HepG2 (cell line): ENCODE results near the gene ZNF106. TPM values are rescaled to one million over a fixed set of nuclear protein-coding genes. Genes with fewer than 3 reads are reported as not detected.

ENCODE experiments used
- ARNT ChIP-seq: fragments of 450-650 bp; IDR thresholded peaks from 2 replicates; pipeline ENCODE4 v1.6.1; 2017
- MED13 ChIP-seq: sonication (generic); formaldehyde crosslinking; IDR thresholded peaks from 2 replicates; pipeline ENCODE4 v1.5.0; 2020; ENCODE audit warnings: missing genetic modification reagents
- PAX8 ChIP-seq: sonication (generic); formaldehyde crosslinking; IDR thresholded peaks from 2 replicates; pipeline ENCODE4 v1.8.0; 2022; ENCODE audit warnings: mild to moderate bottlenecking, missing genetic modification reagents, borderline replicate concordance
- PCBP1 ChIP-seq: fragments of 200-400 bp; formaldehyde crosslinking; IDR thresholded peaks from 2 replicates; pipeline ENCODE4 v1.6.1; 2017; ENCODE audit warnings: mild to moderate bottlenecking, low read depth, low read length, borderline replicate concordance
- SALL2 ChIP-seq: sonication (generic); formaldehyde crosslinking; IDR thresholded peaks from 2 replicates; pipeline ENCODE4 v1.8.1; 2023; ENCODE audit warnings: mild to moderate bottlenecking, missing genetic modification reagents, inconsistent platforms
- SP140L ChIP-seq: sonication (generic); formaldehyde crosslinking; IDR thresholded peaks from 2 replicates; pipeline ENCODE4 v1.4.0; 2020; ENCODE audit warnings: missing genetic modification reagents, borderline replicate concordance
- U2AF1 ChIP-seq: fragments of 200-400 bp; formaldehyde crosslinking; optimal IDR thresholded peaks from 2 replicates; pipeline ENCODE3; 2017; ENCODE audit warnings: mild to moderate bottlenecking, low read depth, low read length
- ZNF329 ChIP-seq: sonication (generic); formaldehyde crosslinking; IDR thresholded peaks from 2 replicates; pipeline ENCODE4 v1.9.0; 2021; ENCODE audit warnings: low read depth, mild to moderate bottlenecking, missing genetic modification reagents
- polyA plus RNA-seq, 8 experiments: library from polyadenylated mRNA; depleted of rRNA in 3 of 8; stranded (reverse) in 7 of 8; unstranded in 1 of 8; fragments of >200 nt; fragmentation: Illumina TruSeq in 4 of 8; extraction: Trizol in 4 of 8; gene quantifications; 2 replicates each; pipeline versions ENCODE4 v1.2.1 to v1.2.3, GENCODE V29; 2011 to 2016; ENCODE audit warnings: low read depth in 4 of 8, missing spikeins in 1 of 8, mixed read lengths in 1 of 8; ENCODE audit not compliant: insufficient read depth in 1 of 8
- total RNA-seq, 5 experiments: library from RNA; depleted of rRNA; stranded (reverse); fragments of >200 nt; fragmentation: Illumina TruSeq; extraction: Trizol; gene quantifications; 2 replicates each; pipeline ENCODE4 v1.2.3, GENCODE V29; 2016; ENCODE audit warnings: low read depth in 1 of 5
- TF ChIP-seq, protein P1 (sequence below): sonication (generic); formaldehyde crosslinking; IDR thresholded peaks from 2 replicates; pipeline ENCODE4 v1.5.0; 2020; ENCODE audit warnings: mild to moderate bottlenecking, low read depth, missing genetic modification reagents, borderline replicate concordance
- TF ChIP-seq, protein P2 (sequence below): sonication (generic); formaldehyde crosslinking; IDR thresholded peaks from 2 replicates; pipeline ENCODE4 v1.4.0; 2020; ENCODE audit warnings: mild to moderate bottlenecking, low read depth, missing genetic modification reagents
- TF ChIP-seq, protein P3 (sequence below): sonication (generic); formaldehyde crosslinking; IDR thresholded peaks from 2 replicates; pipeline ENCODE4 v1.4.0; 2020; ENCODE audit warnings: low read depth, mild to moderate bottlenecking, missing genetic modification reagents
- TF ChIP-seq, protein P4 (sequence below): sonication (generic); formaldehyde crosslinking; IDR thresholded peaks from 2 replicates; pipeline ENCODE4 v1.5.0; 2020; ENCODE audit warnings: mild to moderate bottlenecking, missing genetic modification reagents, borderline replicate concordance
- TF ChIP-seq, protein P5 (sequence below): IDR thresholded peaks from 2 replicates; pipeline ENCODE4 v1.6.1; 2018; ENCODE audit warnings: missing genetic modification reagents
- TF ChIP-seq, protein P6 (sequence below): sonication (generic); formaldehyde crosslinking; IDR thresholded peaks from 2 replicates; pipeline ENCODE4 v1.8.0; 2022; ENCODE audit warnings: mild to moderate bottlenecking, missing genetic modification reagents, moderate library complexity

ZNF106 gene
- total and polyA plus RNA-seq, 2 of the 13 experiments (the other 11 are each of a cell fraction or from before 2014, with no cell fraction given): 12.5 to 35.1 TPM

DNA sequence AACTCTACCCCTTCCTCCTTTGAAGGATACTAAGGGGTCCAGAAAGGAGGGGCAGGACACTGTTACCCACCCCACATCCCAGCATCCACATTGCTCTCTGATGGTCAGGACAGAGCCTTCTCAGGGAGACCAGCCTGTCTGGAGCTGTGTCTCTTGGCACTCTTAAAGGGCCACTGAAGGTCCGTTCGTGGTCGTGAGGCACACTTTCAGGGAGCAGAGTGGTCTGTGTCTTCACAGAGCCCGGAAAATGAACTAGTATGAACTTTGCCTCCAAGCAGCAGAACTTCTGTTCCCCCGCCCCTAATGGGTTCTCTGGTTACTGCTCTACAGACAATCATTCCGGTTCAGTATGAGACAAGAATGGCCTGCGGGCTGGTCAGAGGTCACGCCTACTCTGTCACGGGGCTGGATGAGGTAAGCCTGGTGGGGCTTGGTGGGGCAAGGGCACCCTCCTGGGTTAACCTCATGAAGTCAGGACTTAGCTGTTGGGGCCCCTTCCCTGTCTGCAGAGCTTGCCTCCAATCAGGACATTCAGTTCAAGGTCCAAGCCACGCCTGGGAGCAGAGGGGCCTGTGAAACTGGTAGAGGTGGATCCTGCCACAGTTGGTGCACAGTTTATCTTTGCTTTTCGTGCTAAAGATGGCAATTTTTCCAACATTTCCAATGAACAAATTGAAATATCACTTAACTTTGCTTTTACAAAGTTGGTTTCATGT is 98.5 kb downstream of the ZNF106 start (continued):
- TF ChIP-seq SP140L (CRISPR knock-in tag) (no peak), MED13 (no peak), ZNF329 (CRISPR knock-in tag) (peak; percentile 78; the same call in 1 of the 2 replicates), ARNT (no peak), U2AF1 (no peak), SALL2 (CRISPR knock-in tag) (peak; percentile 50; the same call in 1 of the 2 replicates), PAX8 (CRISPR knock-in tag) (0 out of 2 replicates have a peak, but pooled peaks have one; percentile 8), PCBP1 (no peak)
- TF ChIP-seq, protein P1, sequence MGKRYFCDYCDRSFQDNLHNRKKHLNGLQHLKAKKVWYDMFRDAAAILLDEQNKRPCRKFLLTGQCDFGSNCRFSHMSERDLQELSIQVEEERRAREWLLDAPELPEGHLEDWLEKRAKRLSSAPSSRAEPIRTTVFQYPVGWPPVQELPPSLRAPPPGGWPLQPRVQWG (CRISPR knock-in tag): no peak
- TF ChIP-seq, protein P2, sequence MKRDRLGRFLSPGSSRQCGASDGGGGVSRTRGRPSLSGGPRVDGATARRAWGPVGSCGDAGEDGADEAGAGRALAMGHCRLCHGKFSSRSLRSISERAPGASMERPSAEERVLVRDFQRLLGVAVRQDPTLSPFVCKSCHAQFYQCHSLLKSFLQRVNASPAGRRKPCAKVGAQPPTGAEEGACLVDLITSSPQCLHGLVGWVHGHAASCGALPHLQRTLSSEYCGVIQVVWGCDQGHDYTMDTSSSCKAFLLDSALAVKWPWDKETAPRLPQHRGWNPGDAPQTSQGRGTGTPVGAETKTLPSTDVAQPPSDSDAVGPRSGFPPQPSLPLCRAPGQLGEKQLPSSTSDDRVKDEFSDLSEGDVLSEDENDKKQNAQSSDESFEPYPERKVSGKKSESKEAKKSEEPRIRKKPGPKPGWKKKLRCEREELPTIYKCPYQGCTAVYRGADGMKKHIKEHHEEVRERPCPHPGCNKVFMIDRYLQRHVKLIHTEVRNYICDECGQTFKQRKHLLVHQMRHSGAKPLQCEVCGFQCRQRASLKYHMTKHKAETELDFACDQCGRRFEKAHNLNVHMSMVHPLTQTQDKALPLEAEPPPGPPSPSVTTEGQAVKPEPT (CRISPR knock-in tag): no peak
- TF ChIP-seq, protein P3, sequence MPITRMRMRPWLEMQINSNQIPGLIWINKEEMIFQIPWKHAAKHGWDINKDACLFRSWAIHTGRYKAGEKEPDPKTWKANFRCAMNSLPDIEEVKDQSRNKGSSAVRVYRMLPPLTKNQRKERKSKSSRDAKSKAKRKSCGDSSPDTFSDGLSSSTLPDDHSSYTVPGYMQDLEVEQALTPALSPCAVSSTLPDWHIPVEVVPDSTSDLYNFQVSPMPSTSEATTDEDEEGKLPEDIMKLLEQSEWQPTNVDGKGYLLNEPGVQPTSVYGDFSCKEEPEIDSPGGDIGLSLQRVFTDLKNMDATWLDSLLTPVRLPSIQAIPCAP: no peak
- TF ChIP-seq, protein P4, sequence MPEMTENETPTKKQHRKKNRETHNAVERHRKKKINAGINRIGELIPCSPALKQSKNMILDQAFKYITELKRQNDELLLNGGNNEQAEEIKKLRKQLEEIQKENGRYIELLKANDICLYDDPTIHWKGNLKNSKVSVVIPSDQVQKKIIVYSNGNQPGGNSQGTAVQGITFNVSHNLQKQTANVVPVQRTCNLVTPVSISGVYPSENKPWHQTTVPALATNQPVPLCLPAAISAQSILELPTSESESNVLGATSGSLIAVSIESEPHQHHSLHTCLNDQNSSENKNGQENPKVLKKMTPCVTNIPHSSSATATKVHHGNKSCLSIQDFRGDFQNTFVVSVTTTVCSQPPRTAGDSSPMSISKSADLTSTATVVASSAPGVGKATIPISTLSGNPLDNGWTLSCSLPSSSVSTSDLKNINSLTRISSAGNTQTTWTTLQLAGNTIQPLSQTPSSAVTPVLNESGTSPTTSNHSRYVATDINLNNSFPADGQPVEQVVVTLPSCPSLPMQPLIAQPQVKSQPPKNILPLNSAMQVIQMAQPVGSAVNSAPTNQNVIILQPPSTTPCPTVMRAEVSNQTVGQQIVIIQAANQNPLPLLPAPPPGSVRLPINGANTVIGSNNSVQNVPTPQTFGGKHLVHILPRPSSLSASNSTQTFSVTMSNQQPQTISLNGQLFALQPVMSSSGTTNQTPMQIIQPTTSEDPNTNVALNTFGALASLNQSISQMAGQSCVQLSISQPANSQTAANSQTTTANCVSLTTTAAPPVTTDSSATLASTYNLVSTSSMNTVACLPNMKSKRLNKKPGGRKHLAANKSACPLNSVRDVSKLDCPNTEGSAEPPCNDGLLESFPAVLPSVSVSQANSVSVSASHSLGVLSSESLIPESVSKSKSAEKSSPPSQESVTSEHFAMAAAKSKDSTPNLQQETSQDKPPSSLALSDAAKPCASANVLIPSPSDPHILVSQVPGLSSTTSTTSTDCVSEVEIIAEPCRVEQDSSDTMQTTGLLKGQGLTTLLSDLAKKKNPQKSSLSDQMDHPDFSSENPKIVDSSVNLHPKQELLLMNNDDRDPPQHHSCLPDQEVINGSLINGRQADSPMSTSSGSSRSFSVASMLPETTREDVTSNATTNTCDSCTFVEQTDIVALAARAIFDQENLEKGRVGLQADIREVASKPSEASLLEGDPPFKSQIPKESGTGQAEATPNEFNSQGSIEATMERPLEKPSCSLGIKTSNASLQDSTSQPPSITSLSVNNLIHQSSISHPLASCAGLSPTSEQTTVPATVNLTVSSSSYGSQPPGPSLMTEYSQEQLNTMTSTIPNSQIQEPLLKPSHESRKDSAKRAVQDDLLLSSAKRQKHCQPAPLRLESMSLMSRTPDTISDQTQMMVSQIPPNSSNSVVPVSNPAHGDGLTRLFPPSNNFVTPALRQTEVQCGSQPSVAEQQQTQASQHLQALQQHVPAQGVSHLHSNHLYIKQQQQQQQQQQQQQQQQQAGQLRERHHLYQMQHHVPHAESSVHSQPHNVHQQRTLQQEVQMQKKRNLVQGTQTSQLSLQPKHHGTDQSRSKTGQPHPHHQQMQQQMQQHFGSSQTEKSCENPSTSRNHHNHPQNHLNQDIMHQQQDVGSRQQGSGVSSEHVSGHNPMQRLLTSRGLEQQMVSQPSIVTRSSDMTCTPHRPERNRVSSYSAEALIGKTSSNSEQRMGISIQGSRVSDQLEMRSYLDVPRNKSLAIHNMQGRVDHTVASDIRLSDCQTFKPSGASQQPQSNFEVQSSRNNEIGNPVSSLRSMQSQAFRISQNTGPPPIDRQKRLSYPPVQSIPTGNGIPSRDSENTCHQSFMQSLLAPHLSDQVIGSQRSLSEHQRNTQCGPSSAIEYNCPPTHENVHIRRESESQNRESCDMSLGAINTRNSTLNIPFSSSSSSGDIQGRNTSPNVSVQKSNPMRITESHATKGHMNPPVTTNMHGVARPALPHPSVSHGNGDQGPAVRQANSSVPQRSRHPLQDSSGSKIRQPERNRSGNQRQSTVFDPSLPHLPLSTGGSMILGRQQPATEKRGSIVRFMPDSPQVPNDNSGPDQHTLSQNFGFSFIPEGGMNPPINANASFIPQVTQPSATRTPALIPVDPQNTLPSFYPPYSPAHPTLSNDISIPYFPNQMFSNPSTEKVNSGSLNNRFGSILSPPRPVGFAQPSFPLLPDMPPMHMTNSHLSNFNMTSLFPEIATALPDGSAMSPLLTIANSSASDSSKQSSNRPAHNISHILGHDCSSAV (CRISPR knock-in tag): no peak
- TF ChIP-seq, protein P5, sequence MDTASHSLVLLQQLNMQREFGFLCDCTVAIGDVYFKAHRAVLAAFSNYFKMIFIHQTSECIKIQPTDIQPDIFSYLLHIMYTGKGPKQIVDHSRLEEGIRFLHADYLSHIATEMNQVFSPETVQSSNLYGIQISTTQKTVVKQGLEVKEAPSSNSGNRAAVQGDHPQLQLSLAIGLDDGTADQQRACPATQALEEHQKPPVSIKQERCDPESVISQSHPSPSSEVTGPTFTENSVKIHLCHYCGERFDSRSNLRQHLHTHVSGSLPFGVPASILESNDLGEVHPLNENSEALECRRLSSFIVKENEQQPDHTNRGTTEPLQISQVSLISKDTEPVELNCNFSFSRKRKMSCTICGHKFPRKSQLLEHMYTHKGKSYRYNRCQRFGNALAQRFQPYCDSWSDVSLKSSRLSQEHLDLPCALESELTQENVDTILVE: peak; percentile 63; the same call in 1 of the 2 replicates
- TF ChIP-seq, protein P6, sequence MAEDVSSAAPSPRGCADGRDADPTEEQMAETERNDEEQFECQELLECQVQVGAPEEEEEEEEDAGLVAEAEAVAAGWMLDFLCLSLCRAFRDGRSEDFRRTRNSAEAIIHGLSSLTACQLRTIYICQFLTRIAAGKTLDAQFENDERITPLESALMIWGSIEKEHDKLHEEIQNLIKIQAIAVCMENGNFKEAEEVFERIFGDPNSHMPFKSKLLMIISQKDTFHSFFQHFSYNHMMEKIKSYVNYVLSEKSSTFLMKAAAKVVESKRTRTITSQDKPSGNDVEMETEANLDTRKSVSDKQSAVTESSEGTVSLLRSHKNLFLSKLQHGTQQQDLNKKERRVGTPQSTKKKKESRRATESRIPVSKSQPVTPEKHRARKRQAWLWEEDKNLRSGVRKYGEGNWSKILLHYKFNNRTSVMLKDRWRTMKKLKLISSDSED (CRISPR knock-in tag): no peak
